Neutrophil (primary cell): ENCODE results near the gene EP400.

ENCODE experiments used
- H3K27ac ChIP-seq: fragments of 200-600 bp; sonication (generic); 2 replicates; pipeline ENCODE4 v1.5.1; 2016; ENCODE audit warnings: mild to moderate bottlenecking, moderate library complexity
- H3K27me3 ChIP-seq: fragments of 200-600 bp; sonication (generic); 2 replicates; pipeline ENCODE4 v1.6.0; 2016; ENCODE audit warnings: mild to moderate bottlenecking
- H3K36me3 ChIP-seq: fragments of 200-600 bp; sonication (generic); 2 replicates; pipeline ENCODE4 v1.5.1; 2017
- H3K4me1 ChIP-seq, 2 experiments: fragments of 200-600 bp in 1 of 2; sonication (generic) in 1 of 2; 1 replicate in 1 of 2; 2 replicates in 1 of 2; pipeline versions ENCODE4 v1.5.1 to v1.6.1; 2013 to 2016; ENCODE audit warnings: low read depth in 1 of 2, low read length in 1 of 2, mild to moderate bottlenecking in 1 of 2, moderate library complexity in 1 of 2; ENCODE audit not compliant: control insufficient read depth in 1 of 2, insufficient read depth in 1 of 2
- H3K4me3 ChIP-seq, 2 experiments: fragments of 200-600 bp in 1 of 2; sonication (generic) in 1 of 2; 1 replicate in 1 of 2; 2 replicates in 1 of 2; pipeline ENCODE4 v1.5.1; 2013 to 2016; ENCODE audit warnings: low read depth in 1 of 2, low read length in 1 of 2, mild to moderate bottlenecking in 1 of 2, moderate library complexity in 1 of 2
- H3K9me3 ChIP-seq: fragments of 200-600 bp; sonication (generic); 2 replicates; pipeline ENCODE4 v1.5.1; 2016
- CTCF ChIP-seq: fragments of 200-600 bp; sonication (generic); IDR thresholded peaks from 2 replicates; pipeline ENCODE4 v1.5.1; 2016; ENCODE audit warnings: antibody characterized with exemption

Gene EP400

GRCh38 chr12:132075026-132075713 is 125.4 kb downstream of the EP400 start:
- no peaks in the 10 kb centered on the region for H3K4me1 ChIP-seq
- TF ChIP-seq CTCF: no peak
- H3K27ac ChIP-seq: no peak overlapping the region
- peaks cover 68% of the 10 kb centered on the region for H3K36me3 ChIP-seq
- no peak overlapping the region for H3K4me3 ChIP-seq
- H3K27me3 ChIP-seq: no peaks in the 10 kb centered on the region
- peaks cover 3% of the 10 kb centered on the region for H3K9me3 ChIP-seq

- Histone ChIP-seq H3K27me3 (no peaks in the 10 kb centered on the region), H3K4me1 (no peaks in the 10 kb centered on the region), H3K9me3 (peaks cover 3% of the 10 kb centered on the region), H3K27ac (no peak overlapping the region), H3K4me3 (no peak overlapping the region), H3K36me3 (peaks cover 71% of the 10 kb centered on the region)
- no peak for TF ChIP-seq CTCF
Measured at GRCh38 chr12:132075714-132076553, 126.2 kb downstream of the EP400 start.

GRCh38 chr12:132076711-132077110 is 127.0 kb downstream of the EP400 start:
- Histone ChIP-seq H3K36me3 (peaks cover 66% of the 10 kb centered on the region), H3K9me3 (peaks cover 3% of the 10 kb centered on the region), H3K27me3 (no peaks in the 10 kb centered on the region), H3K27ac (no peak overlapping the region), H3K4me3 (no peak overlapping the region), H3K4me1 (no peaks in the 10 kb centered on the region)
- TF ChIP-seq CTCF: no peak

- H3K4me1 ChIP-seq: no peaks in the 10 kb centered on the region
- no peak overlapping the region for H3K27ac ChIP-seq
- no peaks in the 10 kb centered on the region for H3K27me3 ChIP-seq
- TF ChIP-seq CTCF: no peak
- H3K36me3 ChIP-seq: peaks cover 62% of the 10 kb centered on the region
- H3K4me3 ChIP-seq: no peak overlapping the region
- peaks cover 3% of the 10 kb centered on the region for H3K9me3 ChIP-seq
Measured at GRCh38 chr12:132077322-132078100, 127.8 kb downstream of the EP400 start.

GRCh38 chr12:132078190-132078589 is 128.4 kb downstream of the EP400 start:
- H3K4me3 ChIP-seq: no peak overlapping the region
- TF ChIP-seq CTCF: no peak
- H3K9me3 ChIP-seq: peaks cover 3% of the 10 kb centered on the region
- H3K27me3 ChIP-seq: no peaks in the 10 kb centered on the region
- no peak overlapping the region for H3K27ac ChIP-seq
- peaks cover 62% of the 10 kb centered on the region for H3K36me3 ChIP-seq
- H3K4me1 ChIP-seq: no peaks in the 10 kb centered on the region
